T-cell (primary cell): Measurements from ENCODE around the gene TBP. TPM values are rescaled to one million over a fixed set of nuclear protein-coding genes. Genes with fewer than 3 reads are reported as not detected.

Experiments
- ATAC-seq, 4 experiments: fragments of 200-7000 bp in 3 of 4; fragments of 150-1000 bp in 1 of 4; cut with Tn5 transposase; replicated peaks in 1 of 4; 1 replicate in 3 of 4; 2 replicates in 1 of 4; pipeline ENCODE4 v1.10.0; 2021; ENCODE audit warnings: moderate library complexity in 3 of 4, mild to moderate bottlenecking in 2 of 4, moderate number of reproducible peaks in 1 of 4
- CTCF ChIA-PET, 2 donors: fragments of 300-600 bp; sonication (Branson Sonifier 250); formaldehyde crosslinking; loops; one replicate each; lab custom pipeline; 2022; ENCODE audit warnings: antibody characterized with exemption in 2 of 2; lab: Charles Lee
- POLR2A ChIA-PET, 2 donors: fragments of 300-600 bp; sonication (Branson Sonifier 250); formaldehyde crosslinking; loops; one replicate each; lab custom pipeline; 2022; ENCODE audit warnings: antibody characterized with exemption in 2 of 2; lab: Charles Lee
- DNase-seq, 35 experiments: peaks; one replicate each; pipeline versions ENCODE4 v3.0.0 to v3.0.0-alpha.2; 2013 to 2023
- H3K27ac ChIP-seq: one replicate; pipeline ENCODE4 v1.5.1; 2013; ENCODE audit warnings: low read length
- H3K27me3 ChIP-seq, 2 experiments: replicated peaks in 1 of 2; 1 replicate in 1 of 2; 2 replicates in 1 of 2; pipeline versions ENCODE4 v1.6.1 to v1.7.0; 2013; ENCODE audit warnings: low read length in 1 of 2, mixed read lengths in 1 of 2; ENCODE audit not compliant: control insufficient read depth in 2 of 2, insufficient read depth in 2 of 2; ENCODE audit errors: extremely low read depth in 1 of 2
- H3K36me3 ChIP-seq, 2 donors: 1 replicate in 1 of 2; 2 replicates in 1 of 2; pipeline versions ENCODE4 v1.6.1 to v1.7.0; 2013; ENCODE audit warnings: low read length in 1 of 2; ENCODE audit not compliant: control insufficient read depth in 2 of 2, insufficient read depth in 1 of 2; ENCODE audit errors: extremely low read depth in 1 of 2
- H3K4me1 ChIP-seq, 2 experiments: 1 replicate in 1 of 2; 2 replicates in 1 of 2; pipeline versions ENCODE4 v1.6.1 to v1.7.0; 2013; ENCODE audit warnings: low read length in 2 of 2, mixed read lengths in 1 of 2; ENCODE audit not compliant: insufficient read depth in 2 of 2, control insufficient read depth in 1 of 2; ENCODE audit errors: extremely low read depth in 1 of 2
- H3K4me3 ChIP-seq, 2 donors: 1 replicate in 1 of 2; 2 replicates in 1 of 2; pipeline versions ENCODE4 v1.5.1 to v1.7.0; 2013; ENCODE audit warnings: mild to moderate bottlenecking in 2 of 2, low read length in 1 of 2, moderate library complexity in 1 of 2; ENCODE audit not compliant: control insufficient read depth in 1 of 2; ENCODE audit errors: extremely low read depth in 1 of 2
- H3K9me3 ChIP-seq: 2 replicates; pipeline ENCODE4 v1.7.0; 2013
- H3K27ac Mint-ChIP-seq, 2 donors: one replicate each; pipeline ENCODE4 v1.8.0; 2020 to 2021; ENCODE audit warnings: mild to moderate bottlenecking in 2 of 2, mixed read lengths in 2 of 2
- H3K27me3 Mint-ChIP-seq, 2 donors: one replicate each; pipeline ENCODE4 v1.8.0; 2021 to 2022; ENCODE audit warnings: mixed read lengths in 2 of 2
- H3K36me3 Mint-ChIP-seq: one replicate; pipeline ENCODE4 v1.8.0; 2021; ENCODE audit warnings: mixed read lengths
- H3K4me1 Mint-ChIP-seq, 3 donors: one replicate each; pipeline ENCODE4 v1.8.0; 2020 to 2022; ENCODE audit warnings: mixed read lengths in 3 of 3, mild to moderate bottlenecking in 1 of 3
- H3K4me3 Mint-ChIP-seq, 3 donors: one replicate each; pipeline ENCODE4 v1.8.0; 2020 to 2022; ENCODE audit warnings: mild to moderate bottlenecking in 3 of 3, mixed read lengths in 3 of 3, moderate library complexity in 3 of 3
- H3K9me3 Mint-ChIP-seq, 3 donors: one replicate each; pipeline ENCODE4 v1.8.0; 2020 to 2022; ENCODE audit warnings: mixed read lengths in 3 of 3
- WGBS: methylation state at CpG from one replicate; pipeline ENCODE4 v1.1.5; 2013; ENCODE audit warnings: missing lambda C conversion rate; ENCODE audit not compliant: insufficient coverage; 5-methylcytosine and 5-hydroxymethylcytosine counted together
- total RNA-seq, 35 experiments: library from RNA in 6 of 35; stranded (reverse) in 6 of 35; fragments of 120-200 nt in 1 of 35; gene quantifications; one replicate each; pipeline versions ENCODE4 v1.2.1 to v1.2.4 and lab custom pipeline; 2013 to 2026

TBP gene
- total RNA-seq, 5 donors from 2014 or later (not counting 1 experiment from before 2014, with no cell fraction given), result 12.4 to 35.0 (median 25.6) TPM

DNA sequence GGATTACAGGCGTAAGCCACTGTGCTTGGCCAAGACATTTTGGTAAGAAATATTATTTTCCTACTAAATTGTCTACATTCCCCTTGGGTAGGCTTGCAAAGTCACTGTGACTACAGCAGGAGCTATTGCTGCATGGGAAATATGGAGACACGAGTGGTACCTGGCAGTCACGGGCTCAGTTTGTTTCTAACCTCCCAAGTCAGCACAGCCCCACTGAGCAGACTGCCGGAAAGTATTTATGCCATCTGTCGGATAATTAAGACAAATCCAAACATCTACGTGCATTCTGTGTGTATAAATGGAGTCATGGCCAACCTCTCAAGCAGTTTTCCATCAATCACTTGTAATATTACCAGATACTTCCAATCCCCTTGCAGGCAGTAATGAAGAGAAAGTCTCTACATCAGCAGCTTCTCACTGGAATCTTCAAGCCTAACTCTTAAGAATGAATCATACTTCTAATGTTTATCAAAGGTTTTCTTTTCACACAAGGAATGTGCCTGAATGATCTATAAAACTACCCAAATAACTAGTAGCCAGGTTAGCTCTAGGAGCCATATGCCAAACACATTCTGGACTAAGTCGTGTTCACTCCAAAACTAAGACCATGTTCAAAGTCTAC is 21.2 kb upstream of the TBP start:
- no CpG with 5 or more reads among the region's 7 CpGs for WGBS
- Mint-ChIP-seq H3K36me3 (peaks cover 36% of the 10 kb centered on the region), H3K27me3 (no peaks in the 10 kb centered on the region), H3K4me1 (peaks cover 0 to 2% (median 0%) of the 10 kb centered on the region in 3 donors), H3K9me3 (no peaks in the 10 kb centered on the region), H3K27ac (no peak overlapping the region), H3K4me3 (no peak overlapping the region)
- CTCF ChIA-PET, result interaction anchor here (0.6 kb wide), 2 partner anchors 42 to 144 kb away, joined by 3 to 4 read pairs; no protein-coding TSS in a partner anchor
- no peak overlapping the region for H3K4me3 ChIP-seq
- H3K4me1 ChIP-seq, result no peaks in the 10 kb centered on the region
- POLR2A ChIA-PET, result no interaction called here
- H3K27me3 ChIP-seq, result no peaks in the 10 kb centered on the region
- ATAC-seq, result no peak
- no peak overlapping the region for H3K27ac ChIP-seq
- no peak for DNase-seq
- H3K36me3 ChIP-seq, result peaks cover 4 to 56% of the 10 kb centered on the region in 2 donors
- no peaks in the 10 kb centered on the region for H3K9me3 ChIP-seq

GRCh38 chr6:170533792-170534191 is 20.4 kb upstream of the TBP start:
- H3K4me3 ChIP-seq, result no peak overlapping the region
- whole genome bisulfite sequencing, result 94% methylated on average over 2 of the region's 2 CpGs
- H3K4me1 ChIP-seq, result no peaks in the 10 kb centered on the region
- CTCF ChIA-PET, result no interaction called here
- no peaks in the 10 kb centered on the region for H3K9me3 Mint-ChIP-seq
- peaks cover 4 to 64% of the 10 kb centered on the region in 2 donors for H3K36me3 ChIP-seq
- DNase-seq (no peak), ATAC-seq (no peak)
- H3K9me3 ChIP-seq, result no peaks in the 10 kb centered on the region
- H3K27me3 ChIP-seq, result no peaks in the 10 kb centered on the region
- H3K36me3 Mint-ChIP-seq, result peaks cover 42% of the 10 kb centered on the region
- POLR2A ChIA-PET, result no interaction called here
- H3K27me3 Mint-ChIP-seq, result no peaks in the 10 kb centered on the region
- H3K27ac ChIP-seq, result no peak overlapping the region
- H3K4me1 Mint-ChIP-seq, result peaks cover 0 to 2% (median 0%) of the 10 kb centered on the region in 3 donors
- H3K4me3 Mint-ChIP-seq, result no peak overlapping the region
- no peak overlapping the region for H3K27ac Mint-ChIP-seq

DNA sequence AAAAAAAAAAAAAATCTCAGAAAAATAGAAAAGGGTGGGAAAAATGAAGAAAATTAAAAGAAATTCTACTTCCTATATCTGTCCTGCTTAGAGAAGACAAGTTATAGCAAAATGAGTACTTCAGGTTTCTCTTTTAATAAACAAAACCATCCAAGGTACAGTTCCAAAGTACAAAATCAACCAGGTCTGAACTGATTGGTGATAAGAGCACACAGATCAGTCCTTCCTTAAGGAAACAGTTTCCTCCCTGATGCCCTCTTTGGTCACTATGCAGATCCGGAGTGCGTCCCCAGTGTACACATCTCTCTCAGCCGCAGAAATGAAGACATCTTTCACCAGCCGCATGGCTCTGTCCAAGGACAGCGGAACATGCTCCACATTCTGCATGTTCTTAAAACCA is 19.2 kb upstream of the TBP start:
- Mint-ChIP-seq H3K4me3 (no peak overlapping the region), H3K27me3 (no peaks in the 10 kb centered on the region), H3K9me3 (no peaks in the 10 kb centered on the region), H3K4me1 (peaks cover 3 to 4% (median 4%) of the 10 kb centered on the region in 3 donors), H3K27ac (no peak overlapping the region), H3K36me3 (peaks cover 52% of the 10 kb centered on the region)
- ATAC-seq (no peak), DNase-seq (no peak)
- Histone ChIP-seq H3K9me3 (no peaks in the 10 kb centered on the region), H3K36me3 (peaks cover 4 to 76% of the 10 kb centered on the region in 2 donors), H3K4me3 (no peak overlapping the region), H3K27me3 (no peaks in the 10 kb centered on the region), H3K4me1 (no peaks in the 10 kb centered on the region), H3K27ac (no peak overlapping the region)
- 100% methylated on average over 1 of the region's 5 CpGs for WGBS
- ChIA-PET POLR2A (no interaction called here), CTCF (no interaction called here)

GRCh38 chr6:170536671-170537070 is 17.5 kb upstream of the TBP start:
- H3K27me3 Mint-ChIP-seq, result no peaks in the 10 kb centered on the region
- no peak overlapping the region for H3K4me3 Mint-ChIP-seq
- Histone ChIP-seq H3K4me3 (no peak overlapping the region), H3K36me3 (peaks cover 4 to 91% of the 10 kb centered on the region in 2 donors), H3K4me1 (no peaks in the 10 kb centered on the region), H3K27me3 (no peaks in the 10 kb centered on the region), H3K27ac (no peak overlapping the region), H3K9me3 (no peaks in the 10 kb centered on the region)
- WGBS, result 100% methylated on average over 3 of the region's 5 CpGs
- H3K27ac Mint-ChIP-seq, result no peak overlapping the region
- H3K9me3 Mint-ChIP-seq, result no peaks in the 10 kb centered on the region
- ChIA-PET CTCF (no interaction called here), POLR2A (interaction anchor here in 1 of 2 donors (0.6 kb wide), 1 partner anchor 389 kb away, joined by 4 read pairs; no protein-coding TSS in a partner anchor)
- H3K4me1 Mint-ChIP-seq, result peaks cover 15 to 18% (median 18%) of the 10 kb centered on the region in 3 donors
- ATAC-seq (no peak), DNase-seq (no peak)
- peaks cover 65% of the 10 kb centered on the region for H3K36me3 Mint-ChIP-seq

GRCh38 chr6:170537329-170537728 is 16.8 kb upstream of the TBP start:
- Histone ChIP-seq H3K27me3 (no peaks in the 10 kb centered on the region), H3K27ac (no peak overlapping the region), H3K4me1 (no peaks in the 10 kb centered on the region), H3K4me3 (no peak overlapping the region), H3K36me3 (peaks cover 4 to 95% of the 10 kb centered on the region in 2 donors), H3K9me3 (no peaks in the 10 kb centered on the region)
- DNase-seq (no peak), ATAC-seq (no peak)
- Mint-ChIP-seq H3K4me1 (peaks cover 15 to 19% (median 18%) of the 10 kb centered on the region in 3 donors), H3K9me3 (no peaks in the 10 kb centered on the region), H3K4me3 (no peak overlapping the region), H3K27me3 (no peaks in the 10 kb centered on the region), H3K36me3 (peaks cover 68% of the 10 kb centered on the region), H3K27ac (no peak overlapping the region)
- ChIA-PET CTCF (no interaction called here), POLR2A (no interaction called here)
- WGBS, result 90% methylated on average over 3 of the region's 4 CpGs

- WGBS, result 99% methylated on average over 9 of the region's 10 CpGs
- H3K4me3 ChIP-seq, result no peak overlapping the region
- H3K9me3 ChIP-seq, result no peaks in the 10 kb centered on the region
- DNase-seq (no peak), ATAC-seq (no peak)
- POLR2A ChIA-PET, result no interaction called here
- Mint-ChIP-seq H3K9me3 (no peaks in the 10 kb centered on the region), H3K27me3 (no peaks in the 10 kb centered on the region), H3K36me3 (peaks cover 67% of the 10 kb centered on the region), H3K4me1 (peaks cover 18 to 32% (median 19%) of the 10 kb centered on the region in 3 donors), H3K4me3 (no peak overlapping the region), H3K27ac (no peak overlapping the region)
- peaks cover 14 to 91% of the 10 kb centered on the region in 2 donors for H3K36me3 ChIP-seq
- H3K27me3 ChIP-seq, result no peaks in the 10 kb centered on the region
- H3K4me1 ChIP-seq, result no peaks in the 10 kb centered on the region
- CTCF ChIA-PET, result interaction anchor here in 1 of 2 donors (0.7 kb wide), 1 partner anchor 41 kb away, joined by 4 read pairs; no protein-coding TSS in a partner anchor
- H3K27ac ChIP-seq, result no peak overlapping the region
These were observed 12.0 kb upstream of the TBP start for GRCh38 chr6:170542031-170542719.
